IMR-90 (cell line): ENCODE results near the gene CHRNA5. TPM values are rescaled to one million over a fixed set of nuclear protein-coding genes. Genes with fewer than 3 reads are reported as not detected.

Experiments used
- ATAC-seq: fragments of 200-7000 bp; cut with Tn5 transposase; 2 replicates; pipeline ENCODE4 v1.9.1; 2020; ENCODE audit warnings: low read depth, mild to moderate bottlenecking, moderate library complexity
- BruUV-seq: library from RNA; stranded (reverse); fragments of 400-500 nt; replicated peaks from 2 replicates; lab custom pipeline; 2021; lab: Mats Ljungman, UMichigan
- CTCF ChIA-PET: fragments of 300-600 bp; formaldehyde crosslinking; extraction: SDS; loops from one replicate; lab custom pipeline; 2021; ENCODE audit warnings: antibody characterized with exemption; lab: Yijun Ruan, JAX
- POLR2A ChIA-PET: fragments of 300-600 bp; sonication (Branson Sonifier 250); formaldehyde crosslinking; loops from one replicate; lab custom pipeline; 2022; ENCODE audit warnings: antibody characterized with exemption; ENCODE audit not compliant: unreplicated experiment; lab: Charles Lee
- DNase-seq: peaks from one replicate; pipeline ENCODE4 v3.0.0; 2013
- H2AFZ ChIP-seq: replicated peaks from 2 replicates; pipeline ENCODE3; 2013; ENCODE audit warnings: low read length, mild to moderate bottlenecking; ENCODE audit not compliant: poor library complexity
- H2AK5ac ChIP-seq: 2 replicates; pipeline ENCODE4 v1.6.1; 2013; ENCODE audit warnings: low read depth, low read length, inconsistent platforms
- H2AK9ac ChIP-seq: replicated peaks from 2 replicates; pipeline ENCODE3; 2013; ENCODE audit warnings: mild to moderate bottlenecking, low read depth, low read length, moderate library complexity; ENCODE audit not compliant: poor library complexity
- H2BK120ac ChIP-seq: 2 replicates; pipeline ENCODE4 v1.6.1; 2013; ENCODE audit warnings: low read depth, low read length, inconsistent platforms
- H2BK15ac ChIP-seq: 3 replicates; pipeline ENCODE4 v1.6.1; 2013; ENCODE audit warnings: low read depth, low read length, inconsistent platforms
- H2BK20ac ChIP-seq: 2 replicates; pipeline ENCODE4 v1.6.1; 2013; ENCODE audit warnings: low read depth, mild to moderate bottlenecking, inconsistent platforms, low read length, moderate library complexity
- H2BK5ac ChIP-seq: 2 replicates; pipeline ENCODE4 v1.6.1; 2013; ENCODE audit warnings: mild to moderate bottlenecking, low read depth, low read length, inconsistent platforms; ENCODE audit not compliant: poor library complexity, severe bottlenecking
- H3K14ac ChIP-seq: replicated peaks from 2 replicates; pipeline ENCODE4 v1.6.1; 2013; ENCODE audit warnings: low read depth, low read length, inconsistent platforms
- H3K18ac ChIP-seq: 2 replicates; pipeline ENCODE4 v1.6.1; 2013; ENCODE audit warnings: low read depth, low read length, control low read depth
- H3K23ac ChIP-seq: 2 replicates; pipeline ENCODE4 v1.6.1; 2013; ENCODE audit warnings: low read depth, low read length, inconsistent platforms
- H3K27ac ChIP-seq: 2 replicates; pipeline ENCODE4 v1.5.1; 2013; ENCODE audit warnings: mild to moderate bottlenecking, control low read depth, low read length; ENCODE audit not compliant: insufficient read depth
- H3K27me3 ChIP-seq: 2 replicates; pipeline ENCODE4 v1.6.1; 2013; ENCODE audit warnings: low read length; ENCODE audit not compliant: control insufficient read depth, insufficient read depth
- H3K36me3 ChIP-seq: 2 replicates; pipeline ENCODE4 v1.6.1; 2013; ENCODE audit warnings: low read length, mixed read lengths; ENCODE audit not compliant: control insufficient read depth, insufficient read depth
- H3K4ac ChIP-seq: 2 replicates; pipeline ENCODE4 v1.6.1; 2013; ENCODE audit warnings: low read depth, low read length, inconsistent platforms
- H3K4me1 ChIP-seq: 2 replicates; pipeline ENCODE4 v1.6.1; 2013; ENCODE audit warnings: low read length, mixed read lengths; ENCODE audit not compliant: control insufficient read depth, insufficient read depth
- H3K4me2 ChIP-seq: 2 replicates; pipeline ENCODE4 v1.6.1; 2013; ENCODE audit warnings: low read depth, mild to moderate bottlenecking, control low read depth, low read length, moderate library complexity
- H3K4me3 ChIP-seq: 2 replicates; pipeline ENCODE4 v1.5.1; 2013; ENCODE audit warnings: low read depth, mild to moderate bottlenecking, control low read depth, low read length, moderate library complexity; ENCODE audit not compliant: insufficient read depth
- H3K56ac ChIP-seq: 2 replicates; pipeline ENCODE4 v1.6.1; 2013; ENCODE audit warnings: low read length, inconsistent platforms; ENCODE audit not compliant: insufficient read depth; ENCODE audit errors: extremely low read depth
- H3K79me1 ChIP-seq, 2 experiments: 2 replicates each; pipeline ENCODE4 v1.6.1; 2013; ENCODE audit warnings: low read length in 2 of 2, inconsistent platforms in 1 of 2, low read depth in 1 of 2
- H3K9ac ChIP-seq: 2 replicates; pipeline ENCODE4 v1.6.1; 2013; ENCODE audit warnings: low read depth, low read length, control low read depth
- H3K9me1 ChIP-seq: 2 replicates; pipeline ENCODE4 v1.6.1; 2013; ENCODE audit warnings: low read length, inconsistent platforms; ENCODE audit not compliant: insufficient read depth
- H3K9me3 ChIP-seq: 2 replicates; pipeline ENCODE4 v1.6.1; 2013; ENCODE audit warnings: low read length; ENCODE audit not compliant: control insufficient read depth, insufficient read depth
- H4K20me1 ChIP-seq: 2 replicates; pipeline ENCODE4 v1.6.1; 2013; ENCODE audit warnings: low read length, inconsistent platforms; ENCODE audit not compliant: insufficient read depth
- H4K5ac ChIP-seq: 2 replicates; pipeline ENCODE4 v1.6.1; 2013; ENCODE audit warnings: mild to moderate bottlenecking, low read depth, low read length, control low read depth
- H4K8ac ChIP-seq, 2 experiments: 2 replicates each; pipeline ENCODE4 v1.6.1; 2013; ENCODE audit warnings: low read depth in 2 of 2, low read length in 2 of 2, control low read depth in 1 of 2, inconsistent platforms in 1 of 2
- H4K91ac ChIP-seq: 2 replicates; pipeline ENCODE4 v1.6.1; 2013; ENCODE audit warnings: low read depth, low read length, inconsistent platforms; ENCODE audit not compliant: insufficient read depth
- CEBPB ChIP-seq: IDR thresholded peaks from 2 replicates; pipeline ENCODE4 v1.6.1; 2012; ENCODE audit warnings: low read depth, low read length, improper control_type of control experiment
- POLR2A ChIP-seq: IDR thresholded peaks from 2 replicates; pipeline ENCODE4 v1.6.1; 2012; ENCODE audit warnings: mild to moderate bottlenecking, low read depth, low read length
- WGBS, 2 experiments: methylation state at CpG; one replicate each; pipeline versions ENCODE4 v1.1.5 to v1.1.7; 2013; ENCODE audit warnings: missing lambda C conversion rate in 2 of 2; ENCODE audit not compliant: insufficient read length in 1 of 2; ENCODE audit errors: extremely low coverage in 2 of 2; 5-methylcytosine and 5-hydroxymethylcytosine counted together
- dilution Hi-C: fragments of 300-500 bp; cut with HindIII; formaldehyde crosslinking; loops from one replicate; pipeline ENCODE4 v1.14.3; 2018; ENCODE audit warnings: low sequenced_read_pairs; ENCODE audit not compliant: unreplicated experiment
- in situ Hi-C: fragments of 300-500 bp; cut with MboI; formaldehyde crosslinking; loops from 3 replicates; pipeline ENCODE4 v1.14.3; 2019; ENCODE audit warnings: low sequenced_read_pairs, inconsistent platforms, mixed read lengths
- intact Hi-C: fragments of 100-400 bp; cut with micrococcal nuclease; formaldehyde crosslinking; loops from 2 replicates; pipeline ENCODE4 v1.10.0; 2022
- polyA plus RNA-seq, 3 experiments: library from polyadenylated mRNA; depleted of rRNA; stranded (reverse); fragments of >200 nt; gene quantifications; 2 replicates each; pipeline ENCODE4 v1.2.3, GENCODE V29; 2012; ENCODE audit warnings: low replicate concordance in 1 of 3
- total RNA-seq: library from RNA; depleted of rRNA; stranded (reverse); fragments of >200 nt; gene quantifications from 2 replicates; pipeline ENCODE4 v1.2.3, GENCODE V29; 2012

CHRNA5 gene
- total and polyA plus RNA-seq, 2 of the 4 experiments (the other 2 are of a cell fraction): 0.54 to 0.94 TPM

DNA sequence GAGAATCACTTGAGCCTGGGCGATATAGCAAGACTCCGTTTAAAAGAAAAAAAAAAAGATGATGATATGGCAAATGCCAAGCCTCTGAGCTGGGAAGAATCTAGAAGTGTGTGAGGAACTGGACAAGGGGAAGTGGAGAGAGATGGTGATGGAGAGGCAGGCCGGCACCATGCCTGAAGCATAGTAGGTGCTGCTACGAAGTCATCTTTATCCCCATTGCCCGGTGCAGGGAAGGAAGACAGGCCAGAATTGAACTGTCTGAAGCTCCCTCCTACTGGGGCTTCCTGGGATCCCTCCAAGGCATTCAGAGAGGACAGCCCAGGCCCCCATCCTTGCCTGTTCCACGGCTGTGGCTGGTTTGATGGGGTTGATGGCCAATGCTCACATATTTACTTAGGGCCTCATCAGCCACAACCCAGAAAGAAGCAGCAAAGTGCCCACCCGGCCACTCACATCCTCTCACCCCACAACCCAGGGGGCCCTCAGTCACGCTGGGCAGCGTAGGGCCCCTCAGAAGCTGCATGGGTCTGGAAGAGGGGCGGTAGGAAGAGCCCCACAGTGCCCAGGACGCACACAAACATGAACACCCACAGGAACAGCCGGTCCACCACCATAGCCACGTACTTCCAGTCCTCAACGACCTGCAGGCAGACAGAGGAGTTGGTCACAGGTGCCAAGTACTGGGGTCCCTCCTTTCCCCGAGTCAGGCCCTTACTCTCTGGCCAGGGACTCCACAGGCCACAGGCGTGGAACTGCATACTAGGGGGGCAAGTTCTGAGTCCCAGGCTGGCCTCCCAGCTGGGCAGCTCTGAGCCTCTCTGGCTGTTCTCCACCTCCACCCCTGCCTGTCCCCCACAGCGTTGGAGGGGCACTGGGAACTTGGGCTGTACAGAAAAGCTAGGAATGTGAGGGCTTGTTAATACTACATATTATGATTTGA, 59.6 kb downstream of the CHRNA5 start:
- in situ Hi-C loops: no loop called here

More for the DNA sequence above, 59.6 kb downstream of the CHRNA5 start:
- no peaks in the 10 kb centered on the region for H3K9me3 ChIP-seq
- no peak overlapping the region for H3K56ac ChIP-seq
- H3K4me3 ChIP-seq: no peak overlapping the region
- H2BK15ac ChIP-seq: no peak overlapping the region
- H3K4me2 ChIP-seq: no peak overlapping the region
- H4K20me1 ChIP-seq: no peaks in the 10 kb centered on the region
- no peak overlapping the region for H3K4ac ChIP-seq
- no peaks in the 10 kb centered on the region for H3K36me3 ChIP-seq
- no peak overlapping the region for H3K18ac ChIP-seq
- no TSS peak for BruUV-seq
- no peak for TF ChIP-seq POLR2A
- TF ChIP-seq CEBPB: no peak
- no peak overlapping the region for H4K5ac ChIP-seq
- intact Hi-C loops: no loop called here
- H3K27me3 ChIP-seq: peaks cover 72% of the 10 kb centered on the region
- no peak overlapping the region for H3K23ac ChIP-seq
- no peak overlapping the region for H4K8ac ChIP-seq
- H3K27ac ChIP-seq: no peak overlapping the region
- H2AK5ac ChIP-seq: no peak overlapping the region
- no peak overlapping the region for H3K9ac ChIP-seq
- H3K9me1 ChIP-seq: no peaks in the 10 kb centered on the region
- POLR2A ChIA-PET: no interaction called here
- WGBS, 2 experiments: 58% methylated on average over 7 of the region's 17 CpGs; no CpG with 5 or more reads in 1 of the 2 experiments
- no peak overlapping the region for H4K91ac ChIP-seq
- H3K14ac ChIP-seq: no peak overlapping the region
- dilution Hi-C loops: no loop called here
- no peak overlapping the region for H2AK9ac ChIP-seq
- no peak overlapping the region for H2BK20ac ChIP-seq
- H3K4me1 ChIP-seq: no peaks in the 10 kb centered on the region
- ATAC-seq (no peak), DNase-seq (no peak)
- no peak overlapping the region for H2BK120ac ChIP-seq
- no peak overlapping the region for H2BK5ac ChIP-seq
- H3K79me1 ChIP-seq: no peaks in the 10 kb centered on the region
- CTCF ChIA-PET: interaction anchor here (0.6 kb wide), 1 partner anchor 549 kb away, joined by 3 read pairs; no protein-coding TSS in a partner anchor
- H2AFZ ChIP-seq: no peak overlapping the region
